Subcutaneous adipose tissue (tissue), 4 donors: ENCODE measurements around the gene LRRFIP2. TPM values are rescaled to one million over a fixed set of nuclear protein-coding genes. Genes with fewer than 3 reads are reported as not detected.

Experiments used
- CTCF ChIP-seq: fragments of 450-650 bp; IDR thresholded peaks from one replicate; pipeline ENCODE4 v1.5.1; 2016; ENCODE audit warnings: low read depth, mild to moderate bottlenecking, control low read depth, antibody characterized with exemption, moderate library complexity
- total RNA-seq, 4 donors: library from RNA; depleted of rRNA; stranded (reverse); fragments of >200 nt; gene quantifications; one replicate each; pipeline ENCODE4 v1.1.0, GENCODE V29; 2016

Gene LRRFIP2
- total RNA-seq, 4 donors from 2014 or later, result 38.2 to 73.8 (median 46.5) TPM

- TF ChIP-seq CTCF, result no peak
These were observed 92.1 kb downstream of the LRRFIP2 start for GRCh38 chr3:37082317-37082716.

GRCh38 chr3:37075955-37076354 lies 98.4 kb downstream of the LRRFIP2 start:
- TF ChIP-seq CTCF, result no peak

GRCh38 chr3:37074178-37074577 lies 100.2 kb downstream of the LRRFIP2 start:
- no peak for TF ChIP-seq CTCF

- TF ChIP-seq CTCF, result no peak
These were observed 101.5 kb downstream of the LRRFIP2 start for GRCh38 chr3:37072892-37073291.

- no peak for TF ChIP-seq CTCF
These were observed 102.5 kb downstream of the LRRFIP2 start for GRCh38 chr3:37071921-37072320.

GRCh38 chr3:37068031-37068430 lies 106.4 kb downstream of the LRRFIP2 start:
- no peak for TF ChIP-seq CTCF

GRCh38 chr3:37067577-37067976 lies 106.8 kb downstream of the LRRFIP2 start:
- no peak for TF ChIP-seq CTCF
